ENCODE measurements around the gene VCAN.

VCAN gene

GRCh38 chr5:83562071-83562606, 90.6 kb downstream of the VCAN start:
- DNase-seq (ENCODE audit: low read depth in 3 of 3, low spot score in 1 of 3) = no peak

- no peak for DNase-seq (ENCODE audit: low read depth in 3 of 3, low spot score in 1 of 3)
Measured at GRCh38 chr5:83562791-83563557, 91.4 kb downstream of the VCAN start.

DNA sequence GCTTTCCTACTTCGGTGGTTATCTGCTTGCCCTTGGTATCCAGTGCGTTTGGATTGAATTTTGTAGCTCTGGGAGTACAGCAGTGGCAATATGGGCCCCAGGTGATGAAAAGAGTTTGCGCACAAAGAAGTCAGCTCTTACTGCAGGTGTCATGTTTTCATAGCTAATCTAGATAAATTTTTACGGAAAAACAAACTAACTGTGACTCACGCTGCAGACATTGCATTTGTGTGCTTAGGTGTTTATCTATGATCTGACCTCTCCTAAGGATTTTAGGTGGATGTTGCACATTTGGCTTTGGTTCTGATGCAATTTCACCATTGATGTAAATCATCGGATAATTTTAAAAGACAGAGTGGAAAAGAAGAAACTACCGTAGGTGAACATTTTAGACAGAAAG, 92.1 kb downstream of the VCAN start:
- no peak for DNase-seq (ENCODE audit: low read depth in 3 of 3, low spot score in 1 of 3)

DNA sequence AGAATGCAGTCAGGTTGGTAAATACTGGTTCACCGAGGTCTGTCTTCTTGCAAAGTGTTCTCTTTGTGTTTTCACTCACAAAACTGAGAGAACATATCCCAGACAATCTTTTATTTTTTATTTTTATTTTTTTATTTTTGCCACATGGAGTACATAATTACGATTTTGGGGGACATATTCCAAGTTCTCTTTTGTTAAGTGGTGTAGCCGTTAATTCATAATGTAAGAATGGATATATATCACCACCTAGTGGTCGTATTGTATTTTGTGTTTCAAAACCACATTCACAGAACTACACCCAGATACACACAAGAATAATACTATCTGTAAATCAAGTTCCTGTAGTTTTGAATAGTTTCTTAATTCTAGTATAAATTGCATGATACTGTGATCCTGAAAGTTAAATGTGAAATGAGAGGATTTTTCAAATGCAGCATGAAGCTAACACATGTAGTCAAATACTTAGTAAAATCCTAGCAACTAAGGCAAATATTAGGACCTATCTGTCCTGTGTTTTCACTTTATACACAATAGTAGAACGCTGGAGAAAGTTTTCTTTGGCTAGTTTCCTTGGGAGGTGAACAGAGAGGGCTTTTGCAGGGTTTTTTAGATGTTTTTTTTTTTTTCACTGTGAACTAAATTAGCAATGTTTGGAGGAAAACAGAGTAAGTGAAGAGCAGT, 92.7 kb downstream of the VCAN start:
- DNase-seq (ENCODE audit: low read depth in 3 of 3, low spot score in 1 of 3) = no peak

DNA sequence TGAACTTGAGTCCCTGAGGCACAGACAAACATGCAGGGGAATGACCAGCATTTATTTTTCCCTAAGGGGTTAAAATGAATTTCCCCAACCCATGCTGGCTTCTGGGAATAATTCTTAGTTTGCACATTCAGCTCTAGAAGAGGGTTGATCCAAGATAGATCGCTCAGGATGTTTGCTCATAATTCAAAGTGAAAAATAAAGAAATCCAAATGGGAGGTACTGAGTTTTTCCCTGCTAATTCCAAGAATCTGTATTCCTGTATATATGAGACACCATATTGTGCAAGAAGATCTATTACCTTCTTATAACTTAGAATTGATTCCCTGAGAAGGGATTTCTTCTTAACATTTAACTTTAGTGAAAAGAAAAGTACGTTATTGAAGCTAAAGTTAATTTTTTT, 96.2 kb downstream of the VCAN start:
- no peak for DNase-seq (ENCODE audit: low read depth in 3 of 3, low spot score in 1 of 3)

GRCh38 chr5:83568186-83568585, 96.6 kb downstream of the VCAN start:
- DNase-seq (ENCODE audit: low read depth in 3 of 3, low spot score in 1 of 3) = no peak

DNA sequence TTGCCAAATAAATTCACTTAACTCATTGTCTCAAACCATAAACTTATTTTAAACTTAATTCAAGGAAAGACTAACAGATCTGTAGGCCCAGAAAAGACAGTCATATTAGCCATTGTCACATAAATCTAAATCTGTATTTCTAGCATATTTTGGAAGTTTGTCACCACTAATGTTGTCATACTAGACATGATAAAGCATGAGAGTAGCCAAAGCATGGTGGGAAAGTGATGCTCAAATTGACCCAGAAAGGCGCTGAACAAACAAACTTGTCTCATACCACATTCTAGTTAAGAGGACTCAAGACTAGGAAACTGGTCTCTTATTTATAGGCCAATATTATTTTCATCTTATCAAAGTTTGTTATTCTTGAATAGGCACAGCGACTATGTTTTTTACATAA, 99.4 kb downstream of the VCAN start:
- no peak for DNase-seq (ENCODE audit: low read depth in 3 of 3, low spot score in 1 of 3)

DNA sequence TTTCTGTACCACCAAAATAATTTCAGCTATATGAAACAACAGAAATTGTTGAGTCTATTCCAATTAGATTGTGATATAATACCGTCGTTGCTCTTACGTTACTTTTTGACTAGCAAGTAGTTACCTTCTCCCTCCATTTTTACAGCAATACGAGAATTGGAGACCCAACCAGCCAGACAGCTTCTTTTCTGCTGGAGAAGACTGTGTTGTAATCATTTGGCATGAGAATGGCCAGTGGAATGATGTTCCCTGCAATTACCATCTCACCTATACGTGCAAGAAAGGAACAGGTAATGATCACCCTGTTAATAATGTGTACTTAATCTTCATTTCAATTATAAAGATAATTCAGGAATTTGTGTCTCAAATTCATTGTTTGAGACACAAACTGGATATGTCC, 100.7 kb downstream of the VCAN start:
- no peak for DNase-seq (ENCODE audit: low read depth in 3 of 3, low spot score in 1 of 3)

- no peak for DNase-seq (ENCODE audit: low read depth in 3 of 3, low spot score in 1 of 3)
Measured at GRCh38 chr5:83576341-83576740, 104.8 kb downstream of the VCAN start.

DNA sequence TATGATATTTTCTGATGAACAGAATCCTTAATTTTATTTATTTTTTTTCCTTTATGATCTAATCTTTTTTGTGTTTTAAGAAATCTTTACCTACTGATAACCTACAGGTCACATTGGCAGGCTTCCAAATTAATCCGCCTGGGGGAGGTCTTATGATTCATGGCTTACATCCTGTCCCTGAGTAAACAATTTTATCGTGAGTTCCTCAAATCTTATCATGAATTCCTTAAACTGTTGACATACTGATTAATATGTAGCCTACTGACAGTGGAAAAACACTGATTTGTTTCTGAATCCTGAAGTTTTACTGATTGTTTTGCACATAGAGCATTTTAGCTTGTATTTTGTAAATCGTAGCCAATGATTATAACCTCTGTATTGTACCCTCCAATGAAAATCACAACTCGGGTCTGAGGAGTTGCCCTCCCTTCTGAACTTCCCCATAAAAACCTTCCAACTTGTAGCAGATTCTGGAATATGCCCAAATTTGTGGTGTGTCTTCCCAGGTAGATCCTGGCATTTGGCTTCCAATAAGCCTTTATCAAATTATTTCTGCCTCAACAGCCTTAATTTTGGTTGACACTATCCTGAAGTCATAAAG, 105.6 kb downstream of the VCAN start:
- DNase-seq (ENCODE audit: low read depth in 3 of 3, low spot score in 1 of 3) = no peak

- no peak for DNase-seq (ENCODE audit: low read depth in 3 of 3, low spot score in 1 of 3)
Measured at GRCh38 chr5:83583859-83584258, 112.3 kb downstream of the VCAN start.

GRCh38 chr5:83586874-83587776, 115.6 kb downstream of the VCAN start:
- DNase-seq (ENCODE audit: low read depth in 3 of 3, low spot score in 1 of 3) = no peak

- no peak for DNase-seq (ENCODE audit: low read depth in 3 of 3, low spot score in 1 of 3)
Measured at GRCh38 chr5:83589786-83590185, 118.2 kb downstream of the VCAN start.

- DNase-seq (ENCODE audit: low read depth in 3 of 3, low spot score in 1 of 3) = no peak
Measured at GRCh38 chr5:83590966-83591365, 119.4 kb downstream of the VCAN start.

- no peak for DNase-seq (ENCODE audit: low read depth in 3 of 3, low spot score in 1 of 3)
Measured at GRCh38 chr5:83595217-83595616, 123.7 kb downstream of the VCAN start.

DNA sequence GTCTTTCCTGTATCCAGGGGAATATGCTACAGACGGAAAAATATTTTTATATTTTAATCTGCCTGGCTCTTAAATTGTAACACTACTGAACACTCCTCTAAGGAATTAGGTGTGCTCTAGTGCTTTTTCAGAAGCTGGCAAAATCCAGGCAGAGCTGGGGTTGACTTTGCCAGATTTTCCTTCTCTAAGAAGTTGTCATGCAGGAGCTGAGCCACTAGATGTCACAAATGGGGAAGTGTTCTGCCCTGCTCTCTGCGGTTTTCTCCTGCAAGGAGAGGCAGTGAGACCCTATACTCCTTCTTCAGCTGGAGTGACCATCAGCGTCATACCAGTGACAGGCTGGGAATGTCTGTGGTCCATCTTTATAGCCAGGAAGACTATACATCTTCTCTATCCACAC, 136.6 kb downstream of the VCAN start:
- no peak for DNase-seq (ENCODE audit: low read depth in 3 of 3, low spot score in 1 of 3)

DNA sequence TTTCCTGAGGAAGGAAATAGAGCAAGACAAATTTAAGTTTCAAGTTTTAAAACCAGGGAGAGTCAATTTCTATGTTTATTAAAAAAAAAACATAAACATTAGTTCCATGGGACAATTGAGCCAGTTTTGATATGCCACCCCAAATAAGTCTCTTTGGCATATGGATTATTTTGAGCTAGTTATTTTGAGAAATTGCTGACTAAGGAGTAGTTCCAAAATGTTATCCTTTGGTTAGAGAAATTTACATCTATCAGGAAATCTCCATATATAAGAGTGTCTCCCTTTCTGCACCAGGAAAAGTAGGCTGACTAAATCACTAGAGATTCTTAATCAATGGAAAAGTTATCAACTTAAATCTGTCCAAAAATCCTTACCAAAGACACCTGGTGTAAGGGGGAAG, 143.3 kb downstream of the VCAN start:
- DNase-seq (ENCODE audit: low read depth in 3 of 3, low spot score in 1 of 3) = no peak

- no peak for DNase-seq (ENCODE audit: low read depth in 3 of 3, low spot score in 1 of 3)
Measured at GRCh38 chr5:83628360-83628759, 156.8 kb downstream of the VCAN start.
